ENCODE data around the gene IFITM2. TPM values are rescaled to one million over a fixed set of nuclear protein-coding genes. Genes with fewer than 3 reads are reported as not detected.

IFITM2 gene
- total and polyA plus RNA-seq, 2 donors = 305 to 467 TPM

DNA sequence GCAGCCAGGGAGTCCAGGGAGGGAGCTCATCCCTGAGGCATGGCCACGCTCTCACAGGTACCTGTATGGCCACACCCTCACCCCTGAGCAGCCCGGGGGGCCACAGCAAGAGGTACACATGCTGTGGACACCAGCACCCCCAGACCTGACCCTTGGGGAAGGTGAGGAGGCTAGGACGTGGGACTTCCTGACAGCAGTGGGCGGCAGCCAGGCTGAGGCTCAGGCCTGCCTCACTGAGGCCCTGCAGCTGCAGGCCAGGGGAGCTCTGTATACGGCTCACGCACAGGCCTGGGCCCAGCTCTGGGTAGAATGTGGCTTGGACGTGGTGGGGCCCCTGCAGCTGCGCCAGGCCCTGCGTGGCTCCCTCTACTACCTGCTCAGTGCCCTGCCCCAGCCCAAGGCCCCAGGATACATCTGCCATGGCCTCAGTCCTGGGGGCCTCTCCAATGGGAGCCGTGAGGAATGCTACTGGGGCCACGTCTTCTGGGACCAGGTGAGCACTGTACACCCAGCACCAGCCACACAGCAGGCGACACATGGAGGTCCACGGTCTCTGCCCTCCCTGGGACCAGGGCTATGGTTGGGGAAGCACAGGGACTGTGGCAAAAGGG, 16.9 kb upstream of the IFITM2 start:
- Histone ChIP-seq H3K36me3 (ENCODE audit: control insufficient read depth in 2 of 2, insufficient read depth in 2 of 2, low read length in 1 of 2) (peaks cover 12 to 44% of the 10 kb centered on the region in 2 donors), H3K27ac (ENCODE audit: low read depth in 1 of 2, low read length in 1 of 2) (peak overlapping the region in 1 of 2 donors; percentile 93), H3K9me3 (ENCODE audit: control insufficient read depth in 2 of 2, insufficient read depth in 1 of 2, low read length in 1 of 2) (no peaks in the 10 kb centered on the region), H3K4me1 (ENCODE audit: control insufficient read depth in 2 of 2, insufficient read depth in 2 of 2, low read length in 2 of 2) (peaks cover 12 to 63% of the 10 kb centered on the region in 2 donors), H3K27me3 (ENCODE audit: control insufficient read depth in 2 of 2, insufficient read depth in 1 of 2, low read length in 1 of 2) (peaks cover 4 to 18% of the 10 kb centered on the region in 2 donors), H3K4me3 (ENCODE audit: low read length in 2 of 2) (peak overlapping the region; percentile 58 to 60)
- 86% methylated on average over 13 of the region's 13 CpGs for WGBS
- DNase-seq (ENCODE audit: low read depth in 6 of 9, low spot score in 9 of 9) = peak in 1 of 9 donors; percentile 34

GRCh38 chr11:291281-292210, 16.1 kb upstream of the IFITM2 start:
- WGBS = 97% methylated on average over 44 of the region's 44 CpGs

DNA sequence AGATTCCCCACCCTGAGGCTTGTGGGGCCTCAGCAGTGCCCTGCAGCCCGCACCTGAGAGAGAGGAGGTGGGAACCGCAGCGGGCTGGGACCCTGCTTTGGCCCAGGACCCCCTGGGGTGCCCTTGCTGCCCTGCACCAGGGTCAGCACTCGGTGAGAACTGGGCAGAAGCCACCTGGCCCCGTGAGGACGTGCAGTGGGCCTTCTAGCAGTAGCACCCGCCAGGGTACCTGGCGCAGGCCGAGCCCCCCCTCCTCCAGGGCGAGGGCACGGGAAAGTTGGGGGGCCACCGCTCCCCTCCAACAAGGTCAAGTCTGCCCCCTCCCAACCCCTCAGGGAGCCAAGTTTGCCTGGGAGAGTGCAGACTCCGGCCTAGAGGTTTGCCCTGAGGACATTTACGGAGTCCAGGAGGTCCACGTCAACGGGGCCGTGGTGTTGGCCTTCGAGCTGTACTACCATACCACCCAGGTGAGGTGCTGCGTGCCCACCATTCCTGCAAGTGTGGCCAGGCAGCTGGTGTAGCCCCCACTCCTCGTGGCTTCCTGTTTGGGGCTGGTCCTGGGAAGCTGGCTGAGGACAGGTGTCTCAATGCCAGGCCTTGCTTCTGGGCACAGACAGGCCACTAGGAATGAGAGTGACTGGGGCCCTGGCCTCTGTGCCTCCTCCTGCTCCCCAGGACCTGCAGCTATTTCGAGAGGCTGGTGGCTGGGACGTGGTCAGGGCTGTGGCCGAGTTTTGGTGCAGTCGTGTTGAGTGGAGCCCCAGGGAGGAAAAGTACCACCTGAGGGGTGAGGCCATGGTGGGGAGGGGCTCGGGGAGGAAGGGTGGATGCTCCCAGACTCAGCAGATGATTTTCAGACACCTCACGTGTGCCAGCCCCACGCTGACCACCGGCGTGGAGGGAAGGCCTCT, 15.2 kb upstream of the IFITM2 start:
- Histone ChIP-seq H3K27me3 (ENCODE audit: control insufficient read depth in 2 of 2, insufficient read depth in 1 of 2, low read length in 1 of 2) (peaks cover 0 to 12% of the 10 kb centered on the region in 2 donors), H3K4me1 (ENCODE audit: control insufficient read depth in 2 of 2, insufficient read depth in 2 of 2, low read length in 2 of 2) (peaks cover 10 to 66% of the 10 kb centered on the region in 2 donors), H3K9me3 (ENCODE audit: control insufficient read depth in 2 of 2, insufficient read depth in 1 of 2, low read length in 1 of 2) (no peaks in the 10 kb centered on the region), H3K36me3 (ENCODE audit: control insufficient read depth in 2 of 2, insufficient read depth in 2 of 2, low read length in 1 of 2) (peaks cover 12 to 40% of the 10 kb centered on the region in 2 donors), H3K27ac (ENCODE audit: low read depth in 1 of 2, low read length in 1 of 2) (no peak overlapping the region), H3K4me3 (ENCODE audit: low read length in 2 of 2) (no peak overlapping the region)
- 94% methylated on average over 29 of the region's 29 CpGs for WGBS
- DNase-seq (ENCODE audit: low read depth in 6 of 9, low spot score in 9 of 9) = no peak

More at GRCh38 chr11:291281-292210, 16.1 kb upstream of the IFITM2 start:
- Histone ChIP-seq H3K27ac (ENCODE audit: low read depth in 1 of 2, low read length in 1 of 2) (peak overlapping the region in 1 of 2 donors; percentile 93), H3K4me1 (ENCODE audit: control insufficient read depth in 2 of 2, insufficient read depth in 2 of 2, low read length in 2 of 2) (peaks cover 12 to 65% of the 10 kb centered on the region in 2 donors), H3K27me3 (ENCODE audit: control insufficient read depth in 2 of 2, insufficient read depth in 1 of 2, low read length in 1 of 2) (peaks cover 0 to 18% of the 10 kb centered on the region in 2 donors), H3K9me3 (ENCODE audit: control insufficient read depth in 2 of 2, insufficient read depth in 1 of 2, low read length in 1 of 2) (no peaks in the 10 kb centered on the region), H3K4me3 (ENCODE audit: low read length in 2 of 2) (no peak overlapping the region), H3K36me3 (ENCODE audit: control insufficient read depth in 2 of 2, insufficient read depth in 2 of 2, low read length in 1 of 2) (peaks cover 12 to 42% of the 10 kb centered on the region in 2 donors)
- no peak for DNase-seq (ENCODE audit: low read depth in 6 of 9, low spot score in 9 of 9)

DNA sequence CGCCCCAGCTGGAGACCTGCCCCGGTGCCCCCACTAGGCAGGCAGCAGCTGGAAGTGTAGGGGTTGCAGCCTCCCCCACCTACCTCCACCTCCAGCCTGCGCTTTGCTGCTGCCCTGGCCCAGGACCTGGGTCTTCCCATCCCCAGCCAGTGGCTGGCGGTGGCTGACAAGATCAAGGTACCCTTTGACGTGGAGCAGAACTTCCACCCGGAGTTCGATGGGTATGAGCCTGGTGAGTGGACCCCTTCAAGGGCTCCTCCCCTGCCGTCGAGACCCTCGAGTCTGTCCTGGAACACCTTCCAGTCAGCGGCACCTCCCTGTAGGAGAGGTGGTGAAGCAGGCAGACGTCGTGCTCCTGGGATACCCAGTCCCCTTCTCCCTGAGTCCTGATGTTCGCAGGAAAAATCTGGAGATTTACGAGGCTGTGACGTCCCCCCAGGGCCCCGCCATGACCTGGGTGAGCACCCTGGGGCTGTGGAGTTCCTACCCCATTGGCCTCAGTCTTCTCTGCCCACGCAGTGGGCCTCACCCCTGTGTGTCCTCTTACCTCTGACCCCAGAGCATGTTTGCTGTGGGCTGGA, 14.3 kb upstream of the IFITM2 start:
- no peak for DNase-seq (ENCODE audit: low read depth in 6 of 9, low spot score in 9 of 9)
- WGBS = 95% methylated on average over 18 of the region's 18 CpGs
- no peaks in the 10 kb centered on the region for H3K9me3 ChIP-seq (ENCODE audit: control insufficient read depth in 2 of 2, insufficient read depth in 1 of 2, low read length in 1 of 2)
- no peak overlapping the region for H3K27ac ChIP-seq (ENCODE audit: low read depth in 1 of 2, low read length in 1 of 2)
- H3K4me3 ChIP-seq (ENCODE audit: low read length in 2 of 2) = no peak overlapping the region
- peaks cover 10 to 66% of the 10 kb centered on the region in 2 donors for H3K4me1 ChIP-seq (ENCODE audit: control insufficient read depth in 2 of 2, insufficient read depth in 2 of 2, low read length in 2 of 2)
- H3K36me3 ChIP-seq (ENCODE audit: control insufficient read depth in 2 of 2, insufficient read depth in 2 of 2, low read length in 1 of 2) = peaks cover 12 to 40% of the 10 kb centered on the region in 2 donors
- H3K27me3 ChIP-seq (ENCODE audit: control insufficient read depth in 2 of 2, insufficient read depth in 1 of 2, low read length in 1 of 2) = peaks cover 0 to 9% of the 10 kb centered on the region in 2 donors

DNA sequence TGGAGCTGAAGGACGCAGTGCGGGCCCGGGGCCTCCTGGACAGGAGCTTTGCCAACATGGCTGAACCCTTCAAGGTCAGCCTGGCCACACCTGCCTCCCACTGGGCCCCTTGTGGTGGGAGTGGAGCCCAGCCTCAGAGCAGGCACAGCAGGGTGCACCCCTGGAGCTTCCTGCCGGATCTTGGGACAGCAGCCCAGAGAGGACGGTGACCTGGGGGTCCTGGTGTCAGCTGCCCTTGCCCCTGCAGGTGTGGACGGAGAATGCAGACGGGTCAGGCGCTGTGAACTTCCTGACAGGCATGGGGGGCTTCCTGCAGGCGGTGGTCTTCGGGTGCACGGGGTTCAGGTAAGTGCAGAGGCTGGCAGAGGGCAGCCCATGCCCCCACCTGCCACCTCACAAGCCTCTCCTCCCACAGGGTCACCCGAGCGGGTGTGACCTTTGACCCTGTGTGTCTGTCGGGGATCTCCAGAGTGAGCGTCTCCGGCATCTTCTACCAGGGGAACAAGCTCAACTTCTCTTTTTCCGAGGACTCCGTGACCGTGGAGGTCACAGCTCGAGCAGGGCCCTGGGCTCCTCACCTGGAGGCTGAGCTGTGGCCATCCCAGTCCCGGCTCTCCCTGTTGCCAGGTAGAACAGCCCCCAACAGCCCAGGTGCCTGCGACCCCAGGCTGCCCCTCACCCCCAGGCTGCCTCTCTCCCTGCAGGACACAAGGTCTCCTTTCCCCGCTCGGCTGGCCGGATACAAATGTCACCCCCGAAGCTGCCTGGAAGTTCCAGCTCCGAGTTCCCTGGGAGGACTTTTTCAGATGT, 13.6 kb upstream of the IFITM2 start:
- Histone ChIP-seq H3K27me3 (ENCODE audit: control insufficient read depth in 2 of 2, insufficient read depth in 1 of 2, low read length in 1 of 2) (peaks cover 0 to 11% of the 10 kb centered on the region in 2 donors), H3K9me3 (ENCODE audit: control insufficient read depth in 2 of 2, insufficient read depth in 1 of 2, low read length in 1 of 2) (no peaks in the 10 kb centered on the region), H3K27ac (ENCODE audit: low read depth in 1 of 2, low read length in 1 of 2) (no peak overlapping the region), H3K4me1 (ENCODE audit: control insufficient read depth in 2 of 2, insufficient read depth in 2 of 2, low read length in 2 of 2) (peaks cover 10 to 67% of the 10 kb centered on the region in 2 donors), H3K36me3 (ENCODE audit: control insufficient read depth in 2 of 2, insufficient read depth in 2 of 2, low read length in 1 of 2) (peaks cover 12 to 40% of the 10 kb centered on the region in 2 donors), H3K4me3 (ENCODE audit: low read length in 2 of 2) (no peak overlapping the region)
- no peak for DNase-seq (ENCODE audit: low read depth in 6 of 9, low spot score in 9 of 9)
- WGBS = 95% methylated on average over 27 of the region's 27 CpGs

DNA sequence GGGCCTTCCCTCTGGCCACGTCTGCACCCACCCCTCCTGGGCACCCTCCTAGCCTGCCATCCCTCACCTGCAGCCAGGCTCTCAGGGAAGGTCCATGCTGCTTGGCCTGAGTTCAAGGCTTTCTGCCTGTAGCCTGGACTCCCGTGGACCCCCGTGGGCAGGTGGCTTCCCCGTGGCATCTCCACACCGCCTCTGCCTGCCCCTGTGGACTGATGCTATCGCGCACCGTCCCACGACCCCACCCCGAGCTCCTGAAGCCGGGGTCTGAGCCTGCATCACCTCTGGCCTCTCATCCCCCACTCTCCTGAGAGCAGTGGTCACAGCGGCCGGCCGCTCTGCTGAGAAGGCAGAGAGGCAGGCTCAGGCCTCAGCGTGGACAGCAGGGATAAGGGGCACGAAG, 12.8 kb upstream of the IFITM2 start:
- peaks cover 4 to 66% of the 10 kb centered on the region in 2 donors for H3K4me1 ChIP-seq (ENCODE audit: control insufficient read depth in 2 of 2, insufficient read depth in 2 of 2, low read length in 2 of 2)
- H3K9me3 ChIP-seq (ENCODE audit: control insufficient read depth in 2 of 2, insufficient read depth in 1 of 2, low read length in 1 of 2) = no peaks in the 10 kb centered on the region
- WGBS = 97% methylated on average over 16 of the region's 16 CpGs
- peaks cover 12 to 40% of the 10 kb centered on the region in 2 donors for H3K36me3 ChIP-seq (ENCODE audit: control insufficient read depth in 2 of 2, insufficient read depth in 2 of 2, low read length in 1 of 2)
- H3K27ac ChIP-seq (ENCODE audit: low read depth in 1 of 2, low read length in 1 of 2) = no peak overlapping the region
- H3K4me3 ChIP-seq (ENCODE audit: low read length in 2 of 2) = no peak overlapping the region
- peaks cover 0 to 17% of the 10 kb centered on the region in 2 donors for H3K27me3 ChIP-seq (ENCODE audit: control insufficient read depth in 2 of 2, insufficient read depth in 1 of 2, low read length in 1 of 2)
- DNase-seq (ENCODE audit: low read depth in 6 of 9, low spot score in 9 of 9) = no peak

DNA sequence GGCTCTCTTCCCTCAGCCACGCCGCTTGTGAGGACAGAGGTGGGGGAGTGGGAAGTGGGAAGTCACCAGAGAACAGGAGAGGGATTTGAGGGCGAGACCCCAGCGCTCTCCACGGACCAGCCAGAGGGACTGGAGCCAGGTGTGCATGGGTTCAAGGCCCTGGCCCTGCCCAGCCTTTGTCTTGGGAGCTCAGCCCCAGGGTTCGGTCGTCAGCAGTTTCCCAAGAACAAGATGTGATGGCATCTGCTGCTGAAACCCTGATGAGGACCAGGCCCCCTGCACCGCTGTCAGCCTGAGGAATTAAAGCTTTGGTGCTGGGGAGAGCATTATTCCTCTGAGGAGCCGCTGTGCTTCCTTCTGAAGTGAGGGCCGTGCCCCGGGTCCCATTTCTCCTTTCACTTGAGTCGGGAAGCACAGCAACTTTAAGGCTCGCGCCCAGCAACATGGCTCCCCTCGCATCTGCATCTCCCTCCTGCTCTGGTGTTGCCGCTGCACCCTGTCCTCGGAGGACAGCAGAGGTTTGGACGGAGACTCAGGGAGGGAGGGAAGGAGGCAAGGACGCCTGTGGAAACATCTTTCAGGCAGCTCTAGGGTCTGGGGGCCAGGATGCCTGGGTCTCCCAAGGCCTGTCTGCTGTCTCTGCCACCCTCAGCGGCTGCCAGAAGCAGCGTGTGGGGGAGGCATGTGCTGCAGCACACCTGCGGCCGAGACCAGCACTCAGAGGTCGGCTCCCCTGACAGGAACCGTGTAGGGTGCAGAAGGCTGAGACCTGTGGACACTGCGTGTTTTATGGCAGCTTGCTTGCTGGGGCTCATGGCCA, 12.1 kb upstream of the IFITM2 start:
- Histone ChIP-seq H3K36me3 (ENCODE audit: control insufficient read depth in 2 of 2, insufficient read depth in 2 of 2, low read length in 1 of 2) (peaks cover 12 to 40% of the 10 kb centered on the region in 2 donors), H3K27ac (ENCODE audit: low read depth in 1 of 2, low read length in 1 of 2) (no peak overlapping the region), H3K27me3 (ENCODE audit: control insufficient read depth in 2 of 2, insufficient read depth in 1 of 2, low read length in 1 of 2) (peaks cover 0 to 24% of the 10 kb centered on the region in 2 donors), H3K9me3 (ENCODE audit: control insufficient read depth in 2 of 2, insufficient read depth in 1 of 2, low read length in 1 of 2) (peaks cover 0 to 5% of the 10 kb centered on the region in 2 donors), H3K4me3 (ENCODE audit: low read length in 2 of 2) (no peak overlapping the region), H3K4me1 (ENCODE audit: control insufficient read depth in 2 of 2, insufficient read depth in 2 of 2, low read length in 2 of 2) (peaks cover 0 to 60% of the 10 kb centered on the region in 2 donors)
- 87% methylated on average over 26 of the region's 26 CpGs for WGBS
- peak in 1 of 9 donors; percentile 40 for DNase-seq (ENCODE audit: low read depth in 6 of 9, low spot score in 9 of 9)

All from thymus (tissue), 11 donors.